Spleen (tissue), 11 donors: ENCODE results near the gene POSTN. TPM values are rescaled to one million over a fixed set of nuclear protein-coding genes. Genes with fewer than 3 reads are reported as not detected.
"Not testable (repeated sequence)": the region's sequence is repeated elsewhere in the genome, so short reads cannot be mapped to it uniquely, and the experiment has no call there.

ENCODE experiments used
- DNase-seq: peaks from one replicate; pipeline ENCODE4 v3.0.0-alpha.2; 2020
- H3K27ac ChIP-seq, 8 donors: fragments of 200-600 bp; sonication (generic) in 7 of 8; 1 replicate in 4 of 8; 2 replicates in 4 of 8; pipeline versions ENCODE4 v1.5.0 to v1.8.0; 2016 to 2021; ENCODE audit warnings: inconsistent platforms in 4 of 8, mild to moderate bottlenecking in 4 of 8, moderate library complexity in 1 of 8
- H3K27me3 ChIP-seq, 7 donors: fragments of 200-600 bp; sonication (generic) in 6 of 7; replicated peaks in 1 of 7; 1 replicate in 4 of 7; 2 replicates in 3 of 7; pipeline versions ENCODE4 v1.5.0 to v1.8.0; 2016 to 2021; ENCODE audit warnings: inconsistent platforms in 3 of 7, mild to moderate bottlenecking in 1 of 7
- H3K36me3 ChIP-seq, 6 donors: fragments of 200-600 bp; sonication (generic) in 5 of 6; 1 replicate in 4 of 6; 2 replicates in 2 of 6; pipeline versions ENCODE4 v1.5.0 to v1.8.0; 2016 to 2021; ENCODE audit warnings: inconsistent platforms in 2 of 6
- H3K4me1 ChIP-seq, 6 donors: fragments of 200-600 bp; sonication (generic) in 5 of 6; 1 replicate in 3 of 6; 2 replicates in 3 of 6; pipeline versions ENCODE4 v1.5.0 to v1.8.0; 2016 to 2021; ENCODE audit warnings: inconsistent platforms in 3 of 6
- H3K4me3 ChIP-seq, 8 donors: fragments of 200-600 bp; sonication (generic) in 7 of 8; 1 replicate in 4 of 8; 2 replicates in 4 of 8; pipeline versions ENCODE4 v1.5.0 to v1.8.0; 2016 to 2021; ENCODE audit warnings: inconsistent platforms in 4 of 8, mild to moderate bottlenecking in 4 of 8, moderate library complexity in 2 of 8
- H3K9me3 ChIP-seq, 8 donors: fragments of 200-600 bp; sonication (generic) in 7 of 8; 1 replicate in 4 of 8; 2 replicates in 4 of 8; pipeline versions ENCODE4 v1.5.0 to v1.8.0; 2016 to 2021; ENCODE audit warnings: inconsistent platforms in 4 of 8
- CTCF ChIP-seq, 11 experiments: fragments of 200-600 bp in 7 of 11; fragments of 450-650 bp in 4 of 11; sonication (generic) in 4 of 11; IDR thresholded peaks in 8 of 11; conservative IDR thresholded peaks in 3 of 11; 1 replicate in 7 of 11; 2 replicates in 4 of 11; pipeline versions ENCODE4 v1.4.0 to v1.8.0; 2016 to 2021; ENCODE audit warnings: antibody characterized with exemption in 11 of 11, inconsistent platforms in 4 of 11, mild to moderate bottlenecking in 1 of 11
- POLR2A ChIP-seq, 3 donors: fragments of 450-650 bp; IDR thresholded peaks; one replicate each; pipeline ENCODE4 v1.5.1; 2017; ENCODE audit warnings: antibody characterized with exemption in 3 of 3, mild to moderate bottlenecking in 1 of 3
- POLR2AphosphoS5 ChIP-seq, 3 donors: sonication (generic); formaldehyde crosslinking; IDR thresholded peaks; one replicate each; pipeline ENCODE4 v1.5.1; 2017; ENCODE audit warnings: antibody characterized with exemption in 3 of 3
- WGBS, 5 donors: extraction: QIAGEN DNeasy Blood & Tissue Kit in 3 of 5; methylation state at CpG; one replicate each; pipeline versions ENCODE4 v1.1.5 to v1.1.7; 2013 to 2018; 5-methylcytosine and 5-hydroxymethylcytosine counted together
- intact Hi-C: fragments of 100-400 bp; cut with DNase I; formaldehyde crosslinking; loops from one replicate; pipeline ENCODE4 v1.15.0; 2023; ENCODE audit warnings: low total_unique reads
- polyA plus RNA-seq, 3 donors: library from polyadenylated mRNA; stranded (reverse); fragments of 200-250 nt; gene quantifications; one replicate each; pipeline ENCODE4 v1.2.1, GENCODE V29; 2013
- total RNA-seq, 7 donors: library from RNA; depleted of rRNA in 3 of 7; stranded (reverse); fragments of >200 nt in 3 of 7; fragmentation: NEBNext Ultra II Directional in 4 of 7; extraction: Animal tissue kit (Norgen Biotek cat#: 25700) in 4 of 7; gene quantifications; one replicate each; pipeline versions ENCODE4 v1.1.0 to v1.2.1, GENCODE V29; 2016 to 2021
- donor health status: healthy with polysubstance abuse.
- donor health status: DM: no; HTN: no; CAD: no; lungs with moderate emphysema.
- donor health status: DM: no; HTN: no; CAD: no.
- donor health status: Bipolar disorder and iron deficiency.
- donor health status: healthy.
- donor health status: DM: no; HTN: no; CAD: no.
- donor health status: DM: yes; HTN: yes; CAD: no.

Gene POSTN
- total and polyA plus RNA-seq, 10 donors: 0.17 to 2.2 (median 0.68) TPM; not detected in 1

GRCh38 chr13:37596805-37597204 lies 1.8 kb downstream of the POSTN start:
- H3K4me3 ChIP-seq: no peak overlapping the region

GRCh38 chr13:37595162-37595561 lies 3.4 kb downstream of the POSTN start:
- Histone ChIP-seq H3K4me1 (no peaks in the 10 kb centered on the region), H3K27ac (no peak overlapping the region), H3K27me3 (no peaks in the 10 kb centered on the region), H3K36me3 (no peaks in the 10 kb centered on the region), H3K9me3 (no peaks in the 10 kb centered on the region), H3K4me3 (no peak overlapping the region)
- TF ChIP-seq CTCF (IDR thresholded peaks at IDR 0.05 in 8 of 11, conservative IDR thresholded peaks at IDR 0.05 in 3 of 11): no peak
- TF ChIP-seq POLR2A (IDR thresholded peaks at IDR 0.05): no peak
- no peak for TF ChIP-seq POLR2AphosphoS5 (IDR thresholded peaks at IDR 0.05)
- DNase-seq: no peak
- intact Hi-C loops: no loop called here

More at GRCh38 chr13:37596805-37597204, 1.8 kb downstream of the POSTN start:
- intact Hi-C loops: no loop called here
- Histone ChIP-seq H3K4me1 (no peaks in the 10 kb centered on the region), H3K27me3 (no peaks in the 10 kb centered on the region), H3K27ac (no peak overlapping the region), H3K36me3 (no peaks in the 10 kb centered on the region), H3K9me3 (no peaks in the 10 kb centered on the region)
- WGBS, 5 donors: 49 to 67% (median 64%) methylated on average over 3 of the region's 3 CpGs
- DNase-seq: no peak
- TF ChIP-seq CTCF (IDR thresholded peaks at IDR 0.05 in 8 of 11, conservative IDR thresholded peaks at IDR 0.05 in 3 of 11): no peak
- TF ChIP-seq POLR2A (IDR thresholded peaks at IDR 0.05): no peak

GRCh38 chr13:37594550-37594949 lies 4.0 kb downstream of the POSTN start:
- Histone ChIP-seq H3K36me3 (no peaks in the 10 kb centered on the region), H3K27ac (no peak overlapping the region), H3K9me3 (no peaks in the 10 kb centered on the region), H3K27me3 (no peaks in the 10 kb centered on the region), H3K4me1 (no peaks in the 10 kb centered on the region), H3K4me3 (no peak overlapping the region)
- no peak for DNase-seq
- TF ChIP-seq POLR2AphosphoS5 (IDR thresholded peaks at IDR 0.05) (no peak), CTCF (IDR thresholded peaks at IDR 0.05 in 8 of 11, conservative IDR thresholded peaks at IDR 0.05 in 3 of 11) (no peak), POLR2A (IDR thresholded peaks at IDR 0.05) (no peak)
- intact Hi-C loops: no loop called here
- whole genome bisulfite sequencing, 5 donors: 61 to 68% (median 65%) methylated on average over 2 of the region's 2 CpGs

- H3K36me3 ChIP-seq, H3K4me1 ChIP-seq, H3K27me3 ChIP-seq, H3K4me3 ChIP-seq, DNase-seq, H3K27ac ChIP-seq, H3K9me3 ChIP-seq, intact Hi-C loops: not testable (repeated sequence)
- WGBS, 5 donors: 66 to 91% (median 76%) methylated on average over 4 of the region's 4 CpGs
These were observed 9.2 kb downstream of the POSTN start for GRCh38 chr13:37589381-37589780.

GRCh38 chr13:37587236-37587635 lies 11.3 kb downstream of the POSTN start:
- Histone ChIP-seq H3K4me3 (no peak overlapping the region), H3K4me1 (no peaks in the 10 kb centered on the region), H3K27me3 (no peaks in the 10 kb centered on the region), H3K36me3 (no peaks in the 10 kb centered on the region), H3K27ac (no peak overlapping the region), H3K9me3 (no peaks in the 10 kb centered on the region)
- no peak for DNase-seq
- 56 to 74% (median 60%) methylated on average over 2 of the region's 2 CpGs for WGBS, 5 donors
- TF ChIP-seq POLR2A (IDR thresholded peaks at IDR 0.05): no peak
- TF ChIP-seq CTCF (IDR thresholded peaks at IDR 0.05 in 8 of 11, conservative IDR thresholded peaks at IDR 0.05 in 3 of 11): no peak
- TF ChIP-seq POLR2AphosphoS5 (IDR thresholded peaks at IDR 0.05): no peak
- intact Hi-C loops: no loop called here
